Smooth muscle cell of the brain vasculature (primary cell): Measurements from ENCODE around the gene SLC38A2.
"Not testable (repeated sequence)": the region's sequence is repeated elsewhere in the genome, so short reads cannot be mapped to it uniquely, and the experiment has no call there.

ENCODE experiments used
- DNase-seq: peaks from one replicate; pipeline ENCODE4 v3.0.0-alpha.2; 2012; ENCODE audit warnings: low read depth, low spot score

The SLC38A2 gene

GRCh38 chr12:46372544-46373300 lies at the start of gene SLC38A2:
Gene SLC38A2 (minus strand): TSS chr12:46372773. CDS start chr12:46371293, 1,480 bp downstream.
- DNase-seq = peak; percentile 86

GRCh38 chr12:46419675-46420074 lies 47.1 kb upstream of the SLC38A2 start:
- DNase-seq = no peak

- no peak for DNase-seq
Observed at GRCh38 chr12:46415552-46415951, 43.0 kb upstream of the SLC38A2 start.

- no peak for DNase-seq
Observed at GRCh38 chr12:46414591-46415268, 42.2 kb upstream of the SLC38A2 start.

- DNase-seq = no peak
Observed at GRCh38 chr12:46413368-46413767, 40.8 kb upstream of the SLC38A2 start.

- no peak for DNase-seq
Observed at GRCh38 chr12:46412857-46413256, 40.3 kb upstream of the SLC38A2 start.

GRCh38 chr12:46410495-46410894 lies 37.9 kb upstream of the SLC38A2 start:
- DNase-seq = no peak

GRCh38 chr12:46409974-46410373 lies 37.4 kb upstream of the SLC38A2 start:
- no peak for DNase-seq

DNA sequence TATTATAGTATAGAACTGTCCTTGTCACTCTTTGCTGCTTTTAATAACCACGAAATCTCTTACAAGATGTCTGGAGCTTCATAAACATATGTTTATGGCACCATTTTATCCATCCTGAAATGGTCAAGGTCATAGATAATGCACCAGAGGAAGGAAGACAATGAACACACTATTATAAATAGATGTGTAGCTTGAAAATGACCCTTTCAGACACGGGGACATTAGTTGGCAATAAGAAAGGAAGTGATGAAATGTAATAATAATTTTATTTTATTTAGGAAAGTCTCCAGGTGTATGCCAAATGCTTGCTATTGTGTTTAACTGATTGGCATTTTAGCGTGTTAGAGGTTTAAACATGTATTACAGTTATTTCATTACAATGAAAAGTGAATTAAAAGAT lies 36.8 kb upstream of the SLC38A2 start:
- DNase-seq = no peak

DNA sequence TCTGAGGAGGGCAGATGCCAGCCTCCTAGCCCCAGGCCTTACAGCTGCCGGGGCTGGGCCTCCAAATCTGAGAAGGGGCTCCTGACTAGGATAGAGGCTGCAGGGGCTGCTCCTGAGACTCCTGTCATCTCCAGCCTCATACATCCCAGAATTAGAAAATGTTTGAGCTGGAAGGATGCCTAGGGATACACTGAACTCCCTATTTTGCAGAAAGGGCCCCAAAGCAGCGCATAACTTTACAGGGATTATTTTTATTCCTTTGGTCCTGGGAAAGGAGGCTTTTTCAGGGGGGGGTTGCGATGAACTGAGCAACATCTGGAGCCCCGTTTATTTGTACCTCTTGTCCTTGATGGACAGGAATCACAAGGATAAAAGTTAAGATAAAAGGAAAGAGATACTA lies 35.9 kb upstream of the SLC38A2 start:
- no peak for DNase-seq

- no peak for DNase-seq
Observed at GRCh38 chr12:46407361-46407760, 34.8 kb upstream of the SLC38A2 start.

DNA sequence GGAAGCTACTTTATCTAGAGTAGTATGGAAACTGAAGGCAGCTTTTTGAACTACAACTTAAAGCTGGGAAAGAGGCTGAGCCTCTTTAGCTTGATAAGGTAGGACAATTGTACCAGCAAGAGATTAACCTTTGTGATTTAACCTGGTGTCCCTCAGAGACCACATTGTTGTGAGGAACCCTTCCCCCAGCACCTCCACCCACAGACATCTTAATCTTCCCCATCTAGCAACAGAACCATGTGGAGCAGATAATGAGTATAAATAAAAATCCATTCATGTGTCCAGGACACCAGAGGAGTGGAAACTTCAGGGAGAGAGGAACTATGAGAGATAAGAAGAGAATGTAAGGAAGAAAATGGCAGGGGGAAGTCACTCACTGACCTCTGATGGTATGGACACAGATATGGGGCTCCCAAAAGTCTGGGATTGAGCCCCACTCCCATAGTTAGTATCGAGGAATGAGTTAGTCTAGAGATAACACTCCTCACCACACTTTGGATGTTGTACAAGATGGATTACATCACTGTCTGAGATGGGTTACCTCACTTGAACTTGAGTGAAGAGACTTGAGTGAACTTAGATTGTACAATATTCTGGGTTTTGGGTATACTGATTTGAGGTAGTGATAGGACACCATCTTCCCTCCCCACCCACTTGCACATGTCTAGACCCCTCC lies 33.9 kb upstream of the SLC38A2 start:
- DNase-seq = no peak

DNA sequence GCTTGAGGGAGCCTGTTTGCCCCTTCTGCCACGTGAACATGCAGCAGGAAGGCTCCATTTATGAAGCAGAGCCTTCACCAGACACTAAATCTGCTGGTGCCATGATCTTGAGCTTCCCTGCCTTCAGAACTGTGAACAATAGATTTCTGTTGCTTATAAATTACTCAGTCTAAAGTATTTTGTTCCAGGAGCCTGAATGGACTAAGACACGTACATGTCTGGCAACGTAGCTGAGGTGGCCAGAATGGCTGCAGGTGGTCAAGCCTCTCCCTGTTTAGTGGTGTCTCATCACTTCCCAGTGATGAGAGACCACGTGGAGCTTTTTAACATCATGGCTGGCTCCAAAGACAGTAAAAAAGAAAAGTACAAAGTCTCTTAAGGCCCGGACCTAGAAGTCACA lies 32.2 kb upstream of the SLC38A2 start:
- DNase-seq = no peak

DNA sequence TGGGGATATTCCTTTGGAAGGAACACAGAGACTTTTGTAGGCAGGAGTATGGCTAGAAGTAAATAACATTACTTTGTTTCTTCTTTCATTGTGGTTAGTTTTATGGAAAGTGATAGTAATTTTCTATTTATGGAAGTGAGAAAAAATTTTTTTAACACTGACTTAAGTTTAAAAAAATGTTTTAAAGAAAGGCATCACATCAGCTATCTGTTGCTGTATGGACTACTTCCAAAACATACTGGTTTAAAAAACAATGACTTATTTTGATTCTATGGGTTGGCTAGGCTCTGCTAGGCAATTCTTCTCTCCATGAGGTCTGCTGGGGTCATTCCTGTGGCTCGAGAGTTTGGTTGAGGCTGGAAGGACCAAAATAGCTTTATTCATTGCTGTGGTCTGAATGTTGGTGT lies 31.7 kb upstream of the SLC38A2 start:
- DNase-seq = no peak

DNA sequence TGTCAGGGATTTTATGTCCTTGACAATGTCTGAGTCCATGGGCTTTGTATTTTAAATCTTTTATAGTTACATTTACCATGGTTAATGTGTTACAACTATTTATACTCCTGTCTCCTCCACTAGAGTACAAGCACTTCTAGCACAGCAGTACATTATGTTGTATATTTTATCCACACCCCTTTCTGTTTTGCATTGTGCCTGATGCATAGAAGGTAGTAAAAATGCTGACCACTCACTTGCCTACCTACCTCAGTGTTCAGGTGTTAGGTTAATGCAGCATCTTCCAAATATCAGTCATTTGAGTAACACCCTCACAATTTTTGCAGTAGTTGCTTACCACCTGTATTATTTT lies 31.1 kb upstream of the SLC38A2 start:
- DNase-seq = no peak

DNA sequence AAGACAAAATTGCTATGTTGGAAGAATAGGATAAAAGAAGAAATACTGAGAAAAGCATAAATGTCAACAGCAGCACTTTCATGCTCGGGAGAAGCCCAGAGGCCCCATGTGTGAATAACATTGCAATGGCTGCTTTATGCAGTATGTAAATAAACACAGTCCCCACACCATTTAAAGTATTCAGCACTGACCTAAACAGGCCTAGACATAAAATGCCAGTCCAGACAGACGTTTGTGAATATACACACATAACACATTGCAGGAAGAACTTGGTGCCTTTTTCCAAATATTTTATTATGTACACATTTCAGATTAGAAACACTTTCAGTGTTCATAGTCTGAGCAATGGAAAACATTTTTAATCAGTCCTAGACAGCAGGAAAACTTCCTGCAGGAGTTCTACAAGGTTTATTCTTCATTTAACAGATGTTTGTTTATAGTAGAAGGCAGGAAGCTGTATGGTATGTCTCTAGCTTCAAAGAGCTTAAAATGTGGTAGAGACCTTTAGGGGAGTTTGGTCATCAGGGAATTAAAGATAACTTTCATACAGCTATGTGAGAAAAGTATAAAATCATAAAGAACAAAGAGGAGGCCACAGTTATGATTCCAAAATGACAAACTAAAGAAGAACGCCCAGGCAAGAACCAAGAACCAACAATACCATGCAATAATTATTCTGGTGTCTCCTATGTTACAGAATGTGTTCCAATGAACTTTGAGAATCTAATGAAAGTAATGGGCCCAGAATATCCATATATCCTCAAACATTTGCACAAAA lies 30.6 kb upstream of the SLC38A2 start:
- no peak for DNase-seq

- no peak for DNase-seq
Observed at GRCh38 chr12:46402451-46402850, 29.9 kb upstream of the SLC38A2 start.

GRCh38 chr12:46401662-46402061 lies 29.1 kb upstream of the SLC38A2 start:
- DNase-seq = no peak

DNA sequence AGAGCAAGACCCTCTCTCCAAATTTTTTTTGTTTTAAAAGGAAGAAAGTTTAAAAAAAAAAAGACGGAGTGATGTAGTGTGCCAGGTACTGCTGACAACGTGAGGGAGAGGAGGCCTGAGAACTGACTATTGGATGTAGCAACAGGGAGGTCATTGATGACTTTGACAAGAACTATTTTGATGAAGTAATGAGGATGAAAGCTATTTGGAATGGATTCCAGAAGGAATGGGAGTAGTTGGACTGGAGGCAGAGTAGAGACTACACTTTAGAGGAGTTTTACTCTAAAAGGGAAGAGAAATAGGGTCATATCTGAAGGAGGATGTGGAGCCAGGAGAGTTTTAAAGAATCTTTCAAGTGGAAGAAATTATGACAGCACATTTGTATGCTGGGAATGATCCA lies 27.8 kb upstream of the SLC38A2 start:
- DNase-seq = no peak

DNA sequence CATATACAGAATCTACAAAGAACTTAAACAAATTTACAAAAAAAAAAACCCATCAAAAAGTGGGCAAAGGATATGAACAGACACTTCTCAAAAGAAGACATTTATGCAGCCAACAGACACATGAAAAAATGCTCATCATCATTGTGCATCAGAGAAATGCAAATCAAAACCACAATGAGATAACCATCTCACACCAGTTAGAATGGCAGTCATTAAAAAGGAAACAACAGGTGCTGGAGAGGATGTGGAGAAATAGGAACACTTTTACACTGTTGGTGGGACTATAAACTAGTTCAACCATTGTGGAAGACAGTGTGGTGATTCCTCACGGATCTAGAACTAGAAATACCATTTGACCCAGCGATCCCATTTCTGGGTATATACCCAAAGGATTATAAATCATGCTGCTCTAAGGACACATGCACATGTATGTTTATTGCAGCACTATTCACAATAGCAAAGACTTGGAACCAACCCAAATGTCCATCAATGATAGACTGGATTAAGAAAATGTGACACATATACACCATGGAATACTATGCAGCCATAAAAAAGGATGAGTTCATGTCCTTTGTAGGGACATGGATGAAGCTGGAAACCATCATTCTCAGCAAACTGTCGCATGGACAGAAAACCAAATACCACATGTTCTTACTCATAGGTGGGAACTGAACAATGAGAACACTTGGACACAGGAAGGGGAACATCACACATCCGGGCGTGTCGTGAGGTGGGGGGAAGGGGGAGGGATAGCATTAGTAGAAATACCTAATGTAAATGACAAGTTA lies 27.1 kb upstream of the SLC38A2 start:
- DNase-seq = not testable (repeated sequence)

DNA sequence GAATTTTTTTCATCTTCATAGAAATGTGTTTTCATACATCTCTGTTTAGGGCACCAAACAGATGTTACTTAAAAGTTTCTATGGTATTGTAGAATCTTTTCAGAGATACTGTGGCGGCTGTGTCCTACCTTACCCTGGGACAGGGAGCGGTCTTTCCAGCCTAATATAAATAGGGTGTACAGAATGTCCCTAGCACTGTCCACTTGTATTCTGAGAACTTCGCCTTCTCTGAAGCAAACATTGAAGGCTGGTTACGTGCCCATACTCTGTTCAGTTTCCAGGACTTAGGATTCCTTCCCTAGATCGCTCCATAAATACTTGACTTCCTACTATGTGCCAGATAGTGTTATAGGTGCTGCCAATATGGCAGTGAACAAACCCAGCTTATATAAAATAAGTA lies 24.3 kb upstream of the SLC38A2 start:
- no peak for DNase-seq
